ENCODE data around the gene CYP4F2.
"Not testable (repeated sequence)": the region's sequence is repeated elsewhere in the genome, so short reads cannot be mapped to it uniquely, and the experiment has no call there.

CYP4F2 gene

DNA sequence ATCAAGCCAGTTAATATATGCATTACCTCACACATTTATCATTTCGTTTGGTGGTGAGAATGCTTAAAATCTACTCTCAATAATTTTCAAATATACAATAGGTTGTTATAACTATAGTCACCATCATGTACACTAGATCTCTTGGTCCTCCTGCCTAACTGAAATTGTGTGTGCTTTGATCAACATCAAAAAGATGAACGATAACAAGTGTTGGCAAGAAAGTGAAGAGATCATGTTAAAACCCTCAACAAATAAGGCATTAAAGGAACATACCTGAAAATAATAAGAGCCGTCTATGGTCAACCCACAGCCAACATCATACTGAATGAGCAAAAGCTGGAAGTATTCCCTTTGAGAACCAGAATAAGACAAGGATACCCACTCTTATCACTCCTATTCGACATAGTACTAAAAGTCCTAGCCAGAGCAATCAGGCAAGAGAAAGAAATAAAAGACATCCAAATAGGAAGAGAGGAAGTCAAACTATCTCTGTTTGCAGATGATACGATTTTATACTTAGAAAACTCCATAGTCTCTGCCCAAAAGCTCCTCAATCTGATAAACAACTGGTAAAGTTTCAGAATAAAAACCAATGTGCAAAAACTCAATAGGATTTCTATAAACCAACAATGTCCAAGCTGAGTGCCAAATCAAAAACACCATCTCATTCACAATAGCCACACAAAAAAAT, 54.5 kb downstream of the CYP4F2 start:
- peak overlapping the region; percentile 19; the same call in 1 of the 2 replicates for H3K27ac ChIP-seq
- TF ChIP-seq, protein P1, sequence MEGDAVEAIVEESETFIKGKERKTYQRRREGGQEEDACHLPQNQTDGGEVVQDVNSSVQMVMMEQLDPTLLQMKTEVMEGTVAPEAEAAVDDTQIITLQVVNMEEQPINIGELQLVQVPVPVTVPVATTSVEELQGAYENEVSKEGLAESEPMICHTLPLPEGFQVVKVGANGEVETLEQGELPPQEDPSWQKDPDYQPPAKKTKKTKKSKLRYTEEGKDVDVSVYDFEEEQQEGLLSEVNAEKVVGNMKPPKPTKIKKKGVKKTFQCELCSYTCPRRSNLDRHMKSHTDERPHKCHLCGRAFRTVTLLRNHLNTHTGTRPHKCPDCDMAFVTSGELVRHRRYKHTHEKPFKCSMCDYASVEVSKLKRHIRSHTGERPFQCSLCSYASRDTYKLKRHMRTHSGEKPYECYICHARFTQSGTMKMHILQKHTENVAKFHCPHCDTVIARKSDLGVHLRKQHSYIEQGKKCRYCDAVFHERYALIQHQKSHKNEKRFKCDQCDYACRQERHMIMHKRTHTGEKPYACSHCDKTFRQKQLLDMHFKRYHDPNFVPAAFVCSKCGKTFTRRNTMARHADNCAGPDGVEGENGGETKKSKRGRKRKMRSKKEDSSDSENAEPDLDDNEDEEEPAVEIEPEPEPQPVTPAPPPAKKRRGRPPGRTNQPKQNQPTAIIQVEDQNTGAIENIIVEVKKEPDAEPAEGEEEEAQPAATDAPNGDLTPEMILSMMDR (conservative IDR thresholded peaks at IDR 0.05), result no peak

DNA sequence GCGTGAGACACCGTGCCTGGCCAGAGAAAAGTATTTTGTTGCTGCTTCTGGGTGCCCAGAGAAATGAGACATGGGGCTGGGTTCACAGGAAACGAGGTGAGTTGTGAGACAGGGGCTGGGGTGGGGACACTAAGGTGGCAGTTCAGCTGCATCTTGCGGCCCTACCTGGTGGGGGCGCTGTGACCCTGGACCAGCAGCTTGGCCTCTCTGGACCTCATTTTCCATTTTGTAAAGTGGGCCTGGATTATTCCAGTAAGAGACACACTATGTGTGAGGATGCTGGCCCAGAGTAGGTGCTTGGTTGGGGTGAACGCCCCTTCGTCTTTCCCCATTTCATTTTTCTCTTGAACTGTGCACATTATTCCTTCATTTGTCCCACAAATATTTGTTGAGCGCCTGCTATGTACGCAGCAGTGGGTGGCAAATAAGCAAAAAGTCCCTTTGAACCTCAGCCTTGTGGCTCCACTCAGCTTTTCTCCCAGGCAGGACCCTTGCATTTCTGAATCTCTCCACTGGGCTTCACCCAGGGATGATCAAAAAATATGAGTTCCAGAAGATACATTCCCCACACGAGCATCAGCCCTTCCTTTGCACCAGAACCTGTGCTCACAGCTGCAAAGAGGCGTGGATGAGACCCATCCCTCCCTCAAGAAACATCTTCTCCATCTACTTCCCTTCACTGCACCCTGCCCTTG, 55.9 kb downstream of the CYP4F2 start:
- H3K27ac ChIP-seq, result peak overlapping the region; percentile 40
- TF ChIP-seq, protein P1 (conservative IDR thresholded peaks at IDR 0.05), result peak; percentile 38
- TF ChIP-seq ZFX (IDR thresholded peaks at IDR 0.05), result no peak

DNA sequence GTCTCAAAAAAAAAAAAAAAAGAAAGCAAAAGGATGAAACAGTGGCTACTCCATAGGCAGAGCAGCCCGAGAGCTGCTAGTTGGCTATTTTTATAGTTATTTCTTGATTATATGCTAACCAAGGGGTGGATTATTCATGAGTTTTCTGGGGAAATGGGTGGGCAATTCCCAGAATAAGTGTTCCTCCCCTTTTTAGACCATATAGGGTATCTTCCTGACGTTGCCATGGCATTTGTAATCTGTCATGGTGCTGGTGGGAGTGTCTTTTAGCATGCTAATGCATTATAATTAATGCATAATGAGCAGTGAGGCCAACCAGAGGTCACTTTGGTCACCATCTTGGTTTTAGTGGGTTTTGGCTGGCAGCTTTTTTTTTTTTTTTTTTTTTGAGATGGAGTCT, 57.0 kb downstream of the CYP4F2 start:
- 0 out of 2 replicates have a peak overlapping the region, but pooled peaks have one; percentile 78 for H3K27ac ChIP-seq
- no peak for TF ChIP-seq ZFX (IDR thresholded peaks at IDR 0.05)
- TF ChIP-seq, protein P1 (conservative IDR thresholded peaks at IDR 0.05), result no peak

DNA sequence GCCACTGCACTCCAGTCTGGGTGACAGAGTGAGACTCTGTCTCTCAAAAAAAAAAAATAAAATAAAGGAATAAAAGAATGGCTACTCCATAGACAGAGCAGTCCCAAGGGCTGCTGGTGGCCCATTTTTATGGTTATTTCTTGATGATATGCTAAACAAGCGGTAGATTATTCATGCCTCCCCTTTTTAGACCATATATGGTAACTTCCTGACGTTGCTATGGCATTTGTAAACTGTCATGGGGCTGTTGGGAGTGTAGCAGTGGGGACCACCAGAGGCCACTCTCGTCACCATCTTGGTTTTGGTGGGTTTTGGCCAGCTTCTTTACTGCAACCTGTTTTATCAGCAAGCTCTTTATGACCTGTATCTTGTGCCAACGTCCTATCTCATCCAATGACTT, 58.0 kb downstream of the CYP4F2 start:
- H3K27ac ChIP-seq, result peak overlapping the region; percentile 78

DNA sequence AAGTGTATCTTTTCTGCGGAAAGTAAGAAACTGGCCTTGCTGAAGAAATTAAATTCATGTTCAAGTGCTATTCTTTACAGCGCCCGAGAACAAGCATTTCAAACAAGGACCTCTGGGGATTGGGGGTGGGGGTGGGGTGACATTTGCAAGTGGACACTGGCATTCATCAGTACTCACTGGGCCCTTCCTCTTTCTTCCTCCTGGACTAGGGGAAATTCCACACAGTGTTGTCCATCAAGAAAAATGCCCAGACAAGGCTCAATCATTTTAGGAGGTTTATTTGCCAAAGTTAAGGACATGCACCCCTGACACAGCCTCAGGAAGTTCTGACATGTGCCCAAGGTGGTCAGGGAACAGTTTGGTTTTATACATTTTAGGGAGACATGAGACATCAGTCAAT, 59.5 kb downstream of the CYP4F2 start:
- TF ChIP-seq, protein P1 (conservative IDR thresholded peaks at IDR 0.05), result no peak
- TF ChIP-seq ZFX (IDR thresholded peaks at IDR 0.05), result no peak
- peak overlapping the region; percentile 78 for H3K27ac ChIP-seq

DNA sequence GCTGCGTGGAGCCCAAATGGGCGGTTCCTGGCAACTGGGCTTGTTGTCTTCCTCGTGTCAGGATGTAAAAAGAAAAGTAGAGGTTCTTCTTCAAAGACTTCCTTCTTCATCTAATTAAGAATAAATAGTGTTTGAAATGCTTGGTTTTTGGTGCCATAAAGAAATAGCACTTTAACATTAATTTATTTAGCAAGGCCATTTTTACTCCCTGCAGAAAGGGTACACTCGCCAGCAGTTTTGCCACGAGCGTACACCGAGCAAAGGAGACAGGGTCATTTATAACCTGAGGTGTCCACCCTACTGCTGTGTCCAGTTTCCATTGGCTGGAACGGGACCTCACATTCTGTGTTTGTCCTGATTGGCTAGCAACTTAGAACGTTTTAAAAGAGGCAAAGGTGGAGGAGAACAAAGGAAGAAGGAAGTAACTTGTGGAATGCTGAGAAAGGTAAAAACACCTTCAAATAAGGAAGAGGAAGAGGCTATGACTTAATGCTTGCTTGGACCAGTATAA, 60.6 kb downstream of the CYP4F2 start:
- TF ChIP-seq, protein P1 (conservative IDR thresholded peaks at IDR 0.05), result no peak
- H3K27ac ChIP-seq, result peak overlapping the region; percentile 100

DNA sequence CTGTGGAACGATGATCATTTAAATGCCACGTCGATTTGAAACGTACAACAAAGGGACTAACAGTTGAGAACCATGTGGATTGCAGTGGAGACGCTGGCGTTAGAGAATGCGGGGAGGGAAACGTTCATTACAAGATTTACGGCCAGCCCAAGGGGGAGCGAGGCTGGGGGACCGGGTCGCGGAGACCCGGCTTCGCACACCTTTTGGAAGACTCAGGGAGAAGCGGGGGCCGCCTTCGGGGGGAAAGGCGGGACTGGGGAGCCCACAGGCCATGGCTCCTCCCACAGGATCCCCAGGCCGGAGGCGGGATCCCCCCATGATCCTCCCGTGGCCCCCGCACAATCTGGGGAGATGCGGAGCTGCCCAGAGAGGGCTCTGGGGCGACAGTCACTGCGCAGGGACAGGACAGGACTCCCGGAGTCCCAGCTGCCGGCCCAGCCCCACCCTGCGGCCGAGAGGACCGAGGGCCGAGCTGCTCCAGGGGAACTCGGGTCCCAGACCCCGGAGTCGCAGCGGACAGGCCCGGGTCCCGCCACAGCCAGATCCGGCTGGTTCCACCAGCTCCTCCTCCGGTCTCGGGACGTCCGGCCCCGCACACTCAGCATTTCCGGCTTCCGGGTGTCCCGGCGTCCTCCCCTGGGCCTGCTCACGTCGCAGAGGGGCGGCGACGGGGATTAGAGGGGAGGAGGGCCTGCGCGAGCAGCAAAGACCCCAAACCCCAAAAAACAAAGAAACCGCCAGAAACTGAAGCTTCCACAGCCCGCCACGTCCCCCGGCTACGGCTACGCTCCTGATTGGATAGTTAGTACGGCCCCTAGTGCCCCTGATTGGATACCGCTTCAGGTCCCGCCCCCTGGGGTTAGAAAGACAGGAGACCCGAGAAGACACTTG, 61.3 kb downstream of the CYP4F2 start:
- TF ChIP-seq, protein P1 (conservative IDR thresholded peaks at IDR 0.05), result no peak
- peak; percentile 64 for TF ChIP-seq ZFX (IDR thresholded peaks at IDR 0.05)
- H3K27ac ChIP-seq, result peak overlapping the region; percentile 100

DNA sequence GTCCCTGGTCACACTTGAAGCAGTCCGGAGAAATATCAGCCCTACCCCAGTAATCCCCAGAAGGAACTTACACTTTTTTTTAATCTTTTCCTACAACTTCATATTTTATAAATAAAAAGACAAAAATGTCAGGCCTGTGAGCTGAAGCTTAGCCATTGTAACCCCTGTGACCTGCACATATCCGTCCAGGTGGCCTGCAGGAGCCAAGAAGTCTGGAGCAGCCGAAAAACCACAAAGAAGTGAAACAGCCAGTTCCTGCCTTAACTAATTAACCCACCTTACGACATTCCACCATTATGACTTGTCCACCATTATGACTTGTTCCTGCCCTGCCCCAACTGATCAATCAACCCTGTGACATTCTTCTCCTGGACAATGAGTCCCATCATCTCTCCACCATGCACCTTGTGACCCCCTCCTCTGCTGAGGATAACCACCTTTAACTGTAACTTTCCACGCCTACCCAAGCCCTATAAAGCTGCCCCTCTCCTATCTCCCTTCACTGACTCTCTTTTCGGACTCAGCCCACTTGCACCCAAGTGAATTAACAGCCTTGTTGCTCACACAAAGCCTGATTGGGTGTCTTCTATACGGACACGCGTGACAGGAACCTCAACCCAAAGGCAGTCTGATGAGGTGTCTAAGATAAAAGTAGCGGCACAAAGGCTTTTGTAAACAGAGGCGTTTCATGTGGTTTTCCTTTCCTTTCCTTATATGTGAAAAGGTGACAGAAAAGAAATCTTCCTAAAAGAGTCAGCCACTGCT, 62.1 kb downstream of the CYP4F2 start:
- H3K27ac ChIP-seq, result peak overlapping the region; percentile 100

DNA sequence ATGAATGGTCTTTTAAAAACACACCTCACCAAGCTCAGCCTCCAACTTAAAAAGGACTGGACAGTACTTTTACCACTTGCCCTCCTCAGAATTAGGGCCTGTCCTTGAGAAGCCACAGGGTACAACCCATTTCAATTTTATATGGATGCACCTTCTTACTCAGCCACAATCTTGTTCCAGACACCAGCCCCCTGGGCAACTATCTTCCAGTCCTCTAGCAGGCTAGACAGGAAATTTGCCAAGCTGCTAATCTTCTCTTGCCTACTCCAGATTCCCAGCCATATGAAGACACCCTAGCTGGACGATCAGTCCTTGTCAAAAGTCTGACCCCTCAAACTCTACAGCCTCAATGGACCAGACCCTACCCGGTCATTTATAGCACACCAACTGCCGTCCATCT, 63.6 kb downstream of the CYP4F2 start:
- not testable (repeated sequence) for H3K27ac ChIP-seq

Data from C4-2B (cell line).